T-helper 17 cell (primary cell): ENCODE measurements around the gene JAZF1. TPM values are rescaled to one million over a fixed set of nuclear protein-coding genes. Genes with fewer than 3 reads are reported as not detected.

Source experiments
- ATAC-seq: fragments of 150-1000 bp; cut with Tn5 transposase; 2 replicates; pipeline ENCODE4 v1.10.0; 2021; ENCODE audit warnings: mild to moderate bottlenecking, moderate library complexity
- DNase-seq, 3 donors: peaks; one replicate each; pipeline versions ENCODE4 v3.0.0 to v3.0.0-alpha.2; 2020 to 2021
- H3K9me3 ChIP-seq: one replicate; pipeline ENCODE4 v1.7.0; 2013; ENCODE audit warnings: low read length, mild to moderate bottlenecking; ENCODE audit not compliant: control insufficient read depth, poor library complexity, severe bottlenecking
- H3K27ac Mint-ChIP-seq: one replicate; pipeline ENCODE4 v1.8.0; 2022; ENCODE audit warnings: mild to moderate bottlenecking, moderate library complexity, mixed read lengths
- H3K27me3 Mint-ChIP-seq: one replicate; pipeline ENCODE4 v1.8.0; 2022; ENCODE audit warnings: mixed read lengths
- H3K36me3 Mint-ChIP-seq: one replicate; pipeline ENCODE4 v1.8.0; 2022; ENCODE audit warnings: low read depth, mixed read lengths
- H3K4me1 Mint-ChIP-seq: one replicate; pipeline ENCODE4 v1.8.0; 2022; ENCODE audit warnings: mild to moderate bottlenecking, mixed read lengths
- H3K4me3 Mint-ChIP-seq: one replicate; pipeline ENCODE4 v1.8.0; 2022; ENCODE audit warnings: mild to moderate bottlenecking, moderate library complexity, mixed read lengths
- total RNA-seq, 4 donors: library from RNA in 2 of 4; stranded (reverse) in 2 of 4; gene quantifications; one replicate each; pipeline ENCODE4 v1.2.3 and lab custom pipeline; 2022 to 2026

The JAZF1 gene
- total RNA-seq, 2 donors from 2014 or later, result 12.4 to 13.4 TPM

- Mint-ChIP-seq H3K4me3 (no peak overlapping the region), H3K36me3 (no peaks in the 10 kb centered on the region), H3K4me1 (peaks cover 33% of the 10 kb centered on the region), H3K27me3 (no peaks in the 10 kb centered on the region), H3K27ac (no peak overlapping the region)
- no peaks in the 10 kb centered on the region for H3K9me3 ChIP-seq
- DNase-seq, result no peak
- no peak for ATAC-seq
These were observed 46.7 kb downstream of the JAZF1 start for GRCh38 chr7:28133872-28134271.

GRCh38 chr7:28132959-28133870, 47.4 kb downstream of the JAZF1 start:
- ATAC-seq, result no peak
- H3K4me3 Mint-ChIP-seq, result no peak overlapping the region
- no peaks in the 10 kb centered on the region for H3K9me3 ChIP-seq
- no peaks in the 10 kb centered on the region for H3K36me3 Mint-ChIP-seq
- DNase-seq, result no peak
- no peak overlapping the region for H3K27ac Mint-ChIP-seq
- no peaks in the 10 kb centered on the region for H3K27me3 Mint-ChIP-seq
- peaks cover 36% of the 10 kb centered on the region for H3K4me1 Mint-ChIP-seq

DNA sequence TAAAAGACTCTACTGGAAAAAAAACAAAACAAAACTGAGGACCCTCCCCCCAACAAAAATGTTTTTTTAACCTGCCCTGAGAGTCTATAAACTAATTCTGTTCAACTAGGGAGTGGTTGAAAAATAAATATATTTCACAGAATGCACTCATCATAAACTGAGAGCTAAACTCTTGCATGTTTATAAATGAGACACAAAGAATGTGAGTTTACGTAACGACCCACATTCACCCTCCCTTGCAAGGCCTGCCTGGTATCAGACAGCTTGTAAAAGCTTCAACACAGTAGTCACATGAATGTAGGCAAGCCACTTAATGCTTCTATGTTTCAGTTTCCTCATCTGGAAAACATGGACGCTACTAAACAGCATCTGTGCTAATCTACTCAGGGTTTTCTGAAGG, 50.3 kb downstream of the JAZF1 start:
- no peaks in the 10 kb centered on the region for H3K9me3 ChIP-seq
- H3K36me3 Mint-ChIP-seq, result no peaks in the 10 kb centered on the region
- H3K4me1 Mint-ChIP-seq, result peaks cover 23% of the 10 kb centered on the region
- no peak overlapping the region for H3K27ac Mint-ChIP-seq
- no peak overlapping the region for H3K4me3 Mint-ChIP-seq
- ATAC-seq (no peak), DNase-seq (no peak)
- no peaks in the 10 kb centered on the region for H3K27me3 Mint-ChIP-seq

DNA sequence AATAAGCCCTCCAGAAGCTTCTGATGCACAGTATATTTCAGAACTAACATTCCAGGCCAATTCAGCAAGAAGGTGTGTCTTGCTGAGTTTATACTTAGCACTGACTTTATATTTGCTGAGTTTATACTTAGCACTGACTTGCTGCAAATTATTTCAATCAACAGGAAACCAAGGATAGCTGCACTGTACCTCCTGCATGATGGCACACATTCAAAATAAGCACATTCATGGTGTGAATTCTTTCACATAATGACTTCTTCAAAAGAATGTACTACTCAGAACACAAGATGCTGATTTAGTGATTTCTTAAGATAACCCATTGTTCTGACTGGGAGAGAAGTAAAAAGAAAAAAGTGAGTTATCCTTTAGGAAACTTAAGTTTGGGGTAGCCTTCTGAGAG, 52.0 kb downstream of the JAZF1 start:
- Mint-ChIP-seq H3K27me3 (no peaks in the 10 kb centered on the region), H3K27ac (no peak overlapping the region), H3K36me3 (no peaks in the 10 kb centered on the region), H3K4me1 (peaks cover 32% of the 10 kb centered on the region), H3K4me3 (no peak overlapping the region)
- ATAC-seq (no peak), DNase-seq (no peak)
- H3K9me3 ChIP-seq, result no peaks in the 10 kb centered on the region

- DNase-seq, result no peak
- Mint-ChIP-seq H3K27me3 (no peaks in the 10 kb centered on the region), H3K36me3 (peaks cover 3% of the 10 kb centered on the region), H3K4me1 (peaks cover 47% of the 10 kb centered on the region), H3K27ac (no peak overlapping the region), H3K4me3 (no peak overlapping the region)
- no peak for ATAC-seq
- H3K9me3 ChIP-seq, result no peaks in the 10 kb centered on the region
These were observed 54.1 kb downstream of the JAZF1 start for GRCh38 chr7:28126410-28127041.

DNA sequence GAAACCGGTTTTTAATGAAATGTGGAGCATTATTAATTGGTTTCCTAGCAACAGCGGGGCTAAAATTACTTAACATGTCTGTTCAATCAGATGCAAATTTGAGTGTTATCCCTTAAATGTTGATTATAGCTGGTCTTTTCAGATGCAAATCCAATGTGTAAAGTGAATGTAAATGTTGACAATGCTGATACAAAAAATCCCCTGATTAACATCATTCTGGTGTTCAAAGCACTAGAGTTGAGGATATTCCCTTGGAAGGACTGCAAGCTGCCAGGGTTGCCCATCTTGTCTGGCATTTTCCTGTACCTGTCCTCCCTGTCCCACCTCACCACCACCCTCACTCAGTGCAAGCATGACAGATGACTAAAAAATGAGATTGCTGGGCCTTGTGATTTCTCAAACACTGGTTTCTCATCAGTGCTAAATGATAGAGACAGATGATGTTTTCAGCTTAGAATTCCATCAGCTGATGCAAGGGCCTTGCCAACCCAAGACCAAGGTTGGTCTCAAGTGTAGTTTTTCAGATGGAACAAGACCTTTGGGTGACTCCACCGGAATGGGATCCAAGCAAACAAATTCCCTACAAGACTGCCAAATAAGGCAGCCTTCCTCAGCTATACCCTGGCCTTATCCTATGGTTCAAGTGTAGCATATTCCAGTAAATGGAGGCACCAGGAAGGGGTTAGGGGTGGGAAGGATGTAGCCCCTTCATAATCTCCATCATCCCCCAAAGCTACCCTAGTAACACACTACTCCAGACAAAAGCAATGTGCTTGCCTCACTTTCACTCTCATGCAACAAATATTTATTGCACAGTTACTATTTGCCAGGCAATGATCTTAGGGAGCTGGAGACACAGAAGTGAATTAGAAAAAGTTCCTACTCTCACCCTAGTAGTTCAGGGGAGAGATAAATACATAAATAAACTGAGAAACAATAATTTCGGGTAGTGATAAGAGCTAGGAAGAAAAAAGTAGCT, 54.9 kb downstream of the JAZF1 start:
- H3K27ac Mint-ChIP-seq, result no peak overlapping the region
- H3K27me3 Mint-ChIP-seq, result no peaks in the 10 kb centered on the region
- DNase-seq (no peak), ATAC-seq (no peak)
- no peaks in the 10 kb centered on the region for H3K9me3 ChIP-seq
- H3K36me3 Mint-ChIP-seq, result peaks cover 3% of the 10 kb centered on the region
- peaks cover 54% of the 10 kb centered on the region for H3K4me1 Mint-ChIP-seq
- H3K4me3 Mint-ChIP-seq, result no peak overlapping the region

- peaks cover 65% of the 10 kb centered on the region for H3K4me1 Mint-ChIP-seq
- H3K9me3 ChIP-seq, result no peaks in the 10 kb centered on the region
- DNase-seq (no peak), ATAC-seq (no peak)
- no peak overlapping the region for H3K4me3 Mint-ChIP-seq
- no peak overlapping the region for H3K27ac Mint-ChIP-seq
- H3K36me3 Mint-ChIP-seq, result peaks cover 6% of the 10 kb centered on the region
- no peaks in the 10 kb centered on the region for H3K27me3 Mint-ChIP-seq
These were observed 56.2 kb downstream of the JAZF1 start for GRCh38 chr7:28124413-28124812.

DNA sequence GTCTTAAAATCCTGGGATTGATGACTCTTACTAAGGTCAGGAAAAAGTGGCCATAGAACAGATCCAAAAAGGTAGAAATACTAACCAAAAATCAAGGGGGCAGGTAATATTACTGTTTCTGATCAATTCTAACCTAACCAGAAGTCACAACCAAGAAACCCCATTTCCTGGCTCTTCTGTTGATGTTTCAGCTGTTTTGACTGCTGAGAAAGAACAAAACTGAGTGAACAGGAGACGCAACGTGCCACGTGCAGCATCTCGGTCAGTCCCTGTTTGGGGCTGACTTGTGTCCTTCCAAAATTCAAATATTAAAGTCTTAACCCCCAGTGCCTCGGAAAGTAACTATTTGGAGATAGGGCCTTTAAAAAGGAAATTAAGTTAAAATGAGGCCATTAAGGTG, 56.8 kb downstream of the JAZF1 start:
- Mint-ChIP-seq H3K4me1 (peaks cover 64% of the 10 kb centered on the region), H3K27ac (peak overlapping the region; percentile 59)
- ATAC-seq, result no peak

GRCh38 chr7:28121496-28121895, 59.1 kb downstream of the JAZF1 start:
- H3K9me3 ChIP-seq, result no peaks in the 10 kb centered on the region
- Mint-ChIP-seq H3K4me3 (no peak overlapping the region), H3K36me3 (peaks cover 8% of the 10 kb centered on the region), H3K4me1 (peaks cover 57% of the 10 kb centered on the region), H3K27me3 (no peaks in the 10 kb centered on the region), H3K27ac (peak overlapping the region; percentile 85)
- DNase-seq, result no peak
- no peak for ATAC-seq

More for the DNA sequence above, 56.8 kb downstream of the JAZF1 start:
- H3K4me3 Mint-ChIP-seq, result peak overlapping the region; percentile 31
- H3K27me3 Mint-ChIP-seq, result no peaks in the 10 kb centered on the region
- peaks cover 8% of the 10 kb centered on the region for H3K36me3 Mint-ChIP-seq
- no peak for DNase-seq
- no peaks in the 10 kb centered on the region for H3K9me3 ChIP-seq

DNA sequence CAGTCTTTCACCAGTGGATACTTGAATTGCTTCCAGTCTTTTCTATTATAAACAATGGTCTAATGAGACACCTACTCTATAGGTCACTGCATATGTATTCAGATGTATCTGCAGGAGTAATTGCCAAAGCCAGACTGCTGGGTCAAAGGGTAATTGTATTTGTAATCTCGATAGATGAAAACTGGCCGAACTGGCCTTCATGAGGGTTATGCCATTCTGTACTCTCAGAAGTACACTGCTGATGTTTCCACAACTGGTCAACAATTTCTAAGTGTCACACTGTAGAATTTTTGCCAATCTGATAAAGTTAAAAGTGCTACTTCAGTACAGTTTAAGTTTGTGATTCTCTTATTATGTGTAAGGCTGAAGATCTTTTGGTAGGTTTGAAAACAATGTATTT, 64.6 kb downstream of the JAZF1 start:
- no peak overlapping the region for H3K4me3 Mint-ChIP-seq
- peaks cover 27% of the 10 kb centered on the region for H3K4me1 Mint-ChIP-seq
- ATAC-seq (no peak), DNase-seq (no peak)
- H3K36me3 Mint-ChIP-seq, result peaks cover 7% of the 10 kb centered on the region
- H3K27me3 Mint-ChIP-seq, result no peaks in the 10 kb centered on the region
- no peaks in the 10 kb centered on the region for H3K9me3 ChIP-seq
- H3K27ac Mint-ChIP-seq, result no peak overlapping the region

DNA sequence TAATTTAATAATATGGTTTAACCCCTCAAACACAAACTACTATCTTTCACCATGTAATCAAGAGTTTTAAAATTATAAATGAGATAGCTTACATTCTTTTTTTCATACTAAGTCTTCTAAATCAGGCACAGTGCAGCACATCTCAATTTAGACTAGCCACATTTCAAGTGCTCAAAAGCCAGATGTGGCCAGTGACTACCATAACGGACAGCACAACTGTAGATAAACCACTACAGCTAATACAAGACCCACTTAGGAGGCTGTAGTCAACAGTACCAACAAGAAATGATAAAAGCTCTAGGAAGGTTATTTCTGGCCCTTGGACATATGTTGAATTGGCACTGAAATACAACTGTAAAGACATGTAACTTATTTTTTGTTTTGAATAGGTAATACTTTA, 65.3 kb downstream of the JAZF1 start:
- Mint-ChIP-seq H3K36me3 (peaks cover 7% of the 10 kb centered on the region), H3K4me3 (no peak overlapping the region), H3K27me3 (no peaks in the 10 kb centered on the region), H3K4me1 (peaks cover 25% of the 10 kb centered on the region), H3K27ac (no peak overlapping the region)
- DNase-seq (no peak), ATAC-seq (no peak)
- H3K9me3 ChIP-seq, result no peaks in the 10 kb centered on the region

DNA sequence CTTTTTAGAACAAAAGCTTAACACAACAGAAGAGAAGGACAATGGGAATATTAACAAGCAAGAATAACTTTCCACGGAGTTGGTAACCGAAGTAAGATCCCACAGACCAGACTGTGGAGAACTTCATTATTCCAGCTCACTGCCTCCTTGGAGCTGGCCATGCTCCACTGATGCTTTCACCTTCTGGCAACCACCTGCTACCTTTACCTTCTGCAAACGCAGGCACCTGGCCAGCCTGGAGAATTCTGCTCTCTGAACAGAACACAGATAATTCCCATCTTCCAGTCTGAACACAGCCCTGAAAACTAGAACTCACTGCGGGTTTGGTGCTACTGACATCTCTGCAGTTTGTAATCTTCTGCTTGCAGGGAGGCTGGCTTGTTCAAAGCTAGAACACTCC, 66.5 kb downstream of the JAZF1 start:
- no peaks in the 10 kb centered on the region for H3K9me3 ChIP-seq
- no peaks in the 10 kb centered on the region for H3K27me3 Mint-ChIP-seq
- peaks cover 17% of the 10 kb centered on the region for H3K4me1 Mint-ChIP-seq

More for the DNA sequence above, 66.5 kb downstream of the JAZF1 start:
- H3K36me3 Mint-ChIP-seq, result peaks cover 2% of the 10 kb centered on the region
- H3K4me3 Mint-ChIP-seq, result no peak overlapping the region
- no peak for DNase-seq
- no peak for ATAC-seq
- H3K27ac Mint-ChIP-seq, result no peak overlapping the region
